GM18951 (cell line): ENCODE measurements around the gene PKP1.

Experiments used
- POLR2A ChIP-seq: IDR thresholded peaks from 4 replicates; pipeline ENCODE4 v1.6.1; 2011; ENCODE audit warnings: mild to moderate bottlenecking; ENCODE audit not compliant: insufficient read length, insufficient read depth; ENCODE audit errors: extremely low read depth
- in situ Hi-C: fragments of 300-500 bp; cut with MboI; formaldehyde crosslinking; loops from one replicate; pipeline ENCODE4 v1.12.0; 2022; ENCODE audit warnings: low sequenced_read_pairs, mixed read lengths, inconsistent platforms; ENCODE audit not compliant: unreplicated experiment

Gene PKP1

GRCh38 chr1:201354151-201354900, 71.0 kb downstream of the PKP1 start:
- in situ Hi-C loops, result no loop called here
- no peak for TF ChIP-seq POLR2A

GRCh38 chr1:201354901-201355295, 71.6 kb downstream of the PKP1 start:
- no peak for TF ChIP-seq POLR2A
- in situ Hi-C loops, result no loop called here

GRCh38 chr1:201355471-201355870, 72.2 kb downstream of the PKP1 start:
- no peak for TF ChIP-seq POLR2A
- in situ Hi-C loops, result no loop called here

- in situ Hi-C loops, result no loop called here
- no peak for TF ChIP-seq POLR2A
These were observed 72.9 kb downstream of the PKP1 start for GRCh38 chr1:201356236-201356635.

- in situ Hi-C loops, result no loop called here
- no peak for TF ChIP-seq POLR2A
These were observed 73.4 kb downstream of the PKP1 start for GRCh38 chr1:201356701-201357100.

- in situ Hi-C loops, result no loop called here
- TF ChIP-seq POLR2A, result no peak
These were observed 73.9 kb downstream of the PKP1 start for GRCh38 chr1:201357211-201357610.

GRCh38 chr1:201357636-201358348, 74.5 kb downstream of the PKP1 start:
- in situ Hi-C loops, result no loop called here
- no peak for TF ChIP-seq POLR2A

- no peak for TF ChIP-seq POLR2A
- in situ Hi-C loops, result no loop called here
These were observed 75.3 kb downstream of the PKP1 start for GRCh38 chr1:201358596-201358995.

- in situ Hi-C loops, result no loop called here
- TF ChIP-seq POLR2A, result no peak
These were observed 75.9 kb downstream of the PKP1 start for GRCh38 chr1:201359031-201359872.

GRCh38 chr1:201359873-201360210, 76.5 kb downstream of the PKP1 start:
- in situ Hi-C loops, result no loop called here
- TF ChIP-seq POLR2A, result no peak

- no peak for TF ChIP-seq POLR2A
- in situ Hi-C loops, result no loop called here
These were observed 77.2 kb downstream of the PKP1 start for GRCh38 chr1:201360486-201360885.

- no peak for TF ChIP-seq POLR2A
- in situ Hi-C loops, result no loop called here
These were observed 77.8 kb downstream of the PKP1 start for GRCh38 chr1:201360901-201361651.
